Measurements from ENCODE around the gene PRPF6. TPM values are rescaled to one million over a fixed set of nuclear protein-coding genes. Genes with fewer than 3 reads are reported as not detected.

Gene PRPF6
- polyA plus RNA-seq, 1 experiment = 52.3 TPM

DNA sequence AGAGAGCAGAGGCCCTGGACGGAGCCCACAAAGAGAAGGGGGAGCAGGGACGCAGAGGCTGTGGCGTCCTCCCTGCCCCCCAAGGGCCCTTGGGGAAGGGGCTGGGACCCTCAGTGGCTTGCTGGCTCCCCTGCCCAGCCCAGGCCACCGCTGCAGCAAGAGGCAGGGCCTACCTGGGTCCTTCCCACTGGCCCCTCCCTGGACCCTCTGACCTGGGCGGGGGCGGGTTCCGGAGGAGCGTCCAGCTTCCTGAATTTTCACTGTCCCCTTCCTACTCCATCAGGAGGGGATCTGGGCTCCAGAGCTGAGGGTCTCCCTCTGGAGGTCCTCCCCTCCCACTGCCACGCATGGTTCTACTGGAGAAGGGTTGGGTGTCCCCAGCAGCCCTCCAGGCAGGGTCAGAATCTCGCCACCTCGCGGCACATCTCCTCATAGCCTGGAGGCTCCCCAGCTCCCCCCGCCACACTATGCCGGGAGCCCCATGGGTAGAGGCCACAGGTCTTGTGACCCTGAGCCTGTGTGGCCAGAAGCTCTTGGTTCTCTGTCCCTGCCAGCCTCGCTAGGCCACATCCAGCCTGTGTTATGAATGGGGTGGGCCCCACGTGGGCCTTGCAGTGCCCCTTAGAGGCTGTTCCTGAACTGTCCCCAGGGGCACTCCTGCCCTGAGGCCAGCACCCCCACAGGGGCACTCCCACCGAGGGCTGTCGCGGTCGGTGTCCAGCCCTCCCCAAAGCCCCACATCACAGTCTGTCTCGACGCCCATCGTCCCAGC is 69.5 kb downstream of the PRPF6 start:
- Histone ChIP-seq H3K36me3 (ENCODE audit: control insufficient read depth, insufficient read depth, low read length) (no peaks in the 10 kb centered on the region), H3K27me3 (ENCODE audit: control insufficient read depth, insufficient read depth, low read length) (peaks cover 31% of the 10 kb centered on the region), H3K4me3 (ENCODE audit: low read depth, low read length) (no peak overlapping the region)
- CTCF ChIA-PET = interaction anchor here (0.6 to 1.8 kb wide), 4 partner anchors 9 to 512 kb away, joined by 3 to 4 read pairs (median 4); partner anchors contain the start of gene LKAAEAR1
- TF ChIP-seq, protein P1, sequence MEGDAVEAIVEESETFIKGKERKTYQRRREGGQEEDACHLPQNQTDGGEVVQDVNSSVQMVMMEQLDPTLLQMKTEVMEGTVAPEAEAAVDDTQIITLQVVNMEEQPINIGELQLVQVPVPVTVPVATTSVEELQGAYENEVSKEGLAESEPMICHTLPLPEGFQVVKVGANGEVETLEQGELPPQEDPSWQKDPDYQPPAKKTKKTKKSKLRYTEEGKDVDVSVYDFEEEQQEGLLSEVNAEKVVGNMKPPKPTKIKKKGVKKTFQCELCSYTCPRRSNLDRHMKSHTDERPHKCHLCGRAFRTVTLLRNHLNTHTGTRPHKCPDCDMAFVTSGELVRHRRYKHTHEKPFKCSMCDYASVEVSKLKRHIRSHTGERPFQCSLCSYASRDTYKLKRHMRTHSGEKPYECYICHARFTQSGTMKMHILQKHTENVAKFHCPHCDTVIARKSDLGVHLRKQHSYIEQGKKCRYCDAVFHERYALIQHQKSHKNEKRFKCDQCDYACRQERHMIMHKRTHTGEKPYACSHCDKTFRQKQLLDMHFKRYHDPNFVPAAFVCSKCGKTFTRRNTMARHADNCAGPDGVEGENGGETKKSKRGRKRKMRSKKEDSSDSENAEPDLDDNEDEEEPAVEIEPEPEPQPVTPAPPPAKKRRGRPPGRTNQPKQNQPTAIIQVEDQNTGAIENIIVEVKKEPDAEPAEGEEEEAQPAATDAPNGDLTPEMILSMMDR (IDR thresholded peaks at IDR 0.05; ENCODE audit: insufficient read depth, low read depth, low read length) = no peak
- POLR2A ChIA-PET = no interaction called here
- DNase-seq (ENCODE audit: low read depth) = no peak

DNA sequence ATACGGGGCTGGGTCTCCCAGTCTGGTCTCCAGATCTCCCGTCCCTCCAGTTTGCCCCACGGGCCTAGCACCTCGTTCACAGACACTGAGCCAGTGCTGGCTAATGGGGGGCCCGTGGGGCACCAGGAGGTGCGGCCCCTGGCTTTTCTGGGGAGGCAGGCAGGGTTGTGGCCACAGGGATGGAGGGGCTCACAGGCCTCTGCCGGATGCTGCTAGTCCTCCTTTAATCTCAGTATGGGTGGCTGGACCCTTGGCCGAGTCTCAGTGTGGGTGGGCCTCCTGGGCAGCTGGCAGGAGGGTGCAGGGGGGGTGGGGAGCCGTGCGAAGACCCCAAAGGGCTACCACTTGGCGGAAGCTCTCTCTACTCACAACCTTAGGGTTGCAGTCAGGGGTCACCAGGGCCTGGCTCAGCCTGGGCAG is 70.1 kb downstream of the PRPF6 start:
- TF ChIP-seq, protein P1 (IDR thresholded peaks at IDR 0.05; ENCODE audit: insufficient read depth, low read depth, low read length) = no peak
- CTCF ChIA-PET = interaction anchor here (1.2 to 1.8 kb wide), 2 partner anchors 9 to 33 kb away, joined by 3 to 4 read pairs; partner anchors contain the start of gene LKAAEAR1
- peaks cover 26% of the 10 kb centered on the region for H3K27me3 ChIP-seq (ENCODE audit: control insufficient read depth, insufficient read depth, low read length)
- POLR2A ChIA-PET = no interaction called here
- no peak overlapping the region for H3K4me3 ChIP-seq (ENCODE audit: low read depth, low read length)
- H3K36me3 ChIP-seq (ENCODE audit: control insufficient read depth, insufficient read depth, low read length) = no peaks in the 10 kb centered on the region
- no peak for DNase-seq (ENCODE audit: low read depth)

DNA sequence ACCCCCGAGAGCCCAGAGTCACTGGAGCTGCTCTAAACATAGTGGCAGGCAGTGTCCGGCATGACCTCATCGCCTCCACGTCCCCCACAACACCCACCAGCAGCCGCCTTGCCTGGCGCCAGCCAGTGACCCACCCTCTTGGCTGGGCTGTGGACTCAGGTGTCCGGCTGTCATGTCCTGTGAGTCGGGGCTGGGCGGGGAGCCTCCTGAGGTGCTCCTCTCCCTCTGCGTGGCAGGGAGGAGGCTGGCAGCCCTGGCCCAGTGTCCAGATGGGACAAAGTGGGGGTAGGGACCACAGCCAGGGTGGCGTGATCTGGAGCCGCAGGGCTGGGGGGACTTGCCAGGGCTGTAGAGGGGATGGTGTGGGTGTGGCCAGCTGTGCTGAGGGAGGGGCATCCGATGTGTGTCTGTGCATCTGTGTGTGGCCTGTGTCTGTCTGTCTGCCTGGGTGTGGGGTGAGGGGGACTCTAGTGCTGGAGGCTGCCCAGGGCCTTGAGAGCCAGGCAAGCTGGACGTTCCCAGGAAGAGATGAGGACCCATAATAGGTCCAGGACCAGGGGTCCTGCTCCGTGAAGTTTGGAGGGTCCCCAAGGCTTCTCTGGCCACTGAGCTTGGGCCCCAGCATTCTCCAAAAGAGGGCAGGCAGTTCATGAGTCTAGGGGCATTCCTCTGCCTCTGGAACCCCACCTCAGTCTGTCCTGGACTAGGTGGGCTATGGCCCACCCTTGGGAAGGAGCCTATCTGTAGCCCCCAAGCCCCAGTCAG is 70.8 kb downstream of the PRPF6 start:
- ChIA-PET CTCF (interaction anchor here (0.6 to 8.0 kb wide), 2 partner anchors 12 to 18 kb away, joined by 3 to 76 read pairs; no protein-coding TSS in a partner anchor), POLR2A (no interaction called here)
- H3K4me3 ChIP-seq (ENCODE audit: low read depth, low read length) = no peak overlapping the region
- DNase-seq (ENCODE audit: low read depth) = no peak
- no peaks in the 10 kb centered on the region for H3K36me3 ChIP-seq (ENCODE audit: control insufficient read depth, insufficient read depth, low read length)
- TF ChIP-seq, protein P1 (IDR thresholded peaks at IDR 0.05; ENCODE audit: insufficient read depth, low read depth, low read length) = no peak
- H3K27me3 ChIP-seq (ENCODE audit: control insufficient read depth, insufficient read depth, low read length) = peaks cover 23% of the 10 kb centered on the region

DNA sequence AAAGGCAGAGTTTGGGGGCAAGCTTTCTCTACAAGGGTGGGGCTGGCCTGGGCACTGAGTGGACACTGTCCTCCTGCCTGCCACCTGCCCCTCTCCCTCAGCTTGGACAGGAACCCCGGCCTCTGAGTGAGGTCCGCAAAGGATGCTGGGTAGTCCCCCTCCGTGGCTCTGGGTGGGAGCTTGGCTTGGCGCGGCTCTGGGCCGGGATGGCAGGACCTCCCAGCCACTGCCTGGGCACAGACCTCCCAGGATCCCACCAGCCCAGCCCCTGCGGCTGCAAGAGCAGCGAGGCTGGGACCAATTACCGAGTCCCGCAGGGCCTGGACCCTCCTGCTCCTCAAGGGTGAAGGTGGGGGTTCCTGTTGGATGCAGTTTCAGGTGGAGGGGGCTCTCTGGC is 71.4 kb downstream of the PRPF6 start:
- CTCF ChIA-PET = interaction anchor here (0.6 to 8.0 kb wide), 4 partner anchors 8 to 18 kb away, joined by 3 to 76 read pairs (median 6); partner anchors contain the start of gene TCEA2
- no peak overlapping the region for H3K4me3 ChIP-seq (ENCODE audit: low read depth, low read length)
- H3K27me3 ChIP-seq (ENCODE audit: control insufficient read depth, insufficient read depth, low read length) = peaks cover 19% of the 10 kb centered on the region
- H3K36me3 ChIP-seq (ENCODE audit: control insufficient read depth, insufficient read depth, low read length) = no peaks in the 10 kb centered on the region
- no peak for DNase-seq (ENCODE audit: low read depth)
- POLR2A ChIA-PET = no interaction called here
- TF ChIP-seq, protein P1 (IDR thresholded peaks at IDR 0.05; ENCODE audit: insufficient read depth, low read depth, low read length) = no peak
